Measurements from ENCODE around the gene CACNA2D1. TPM values are rescaled to one million over a fixed set of nuclear protein-coding genes. Genes with fewer than 3 reads are reported as not detected.

CACNA2D1 gene
- total and polyA plus RNA-seq, 4 donors: 1.1 to 33.4 (median 6.5) TPM

GRCh38 chr7:82396343-82396742, 47.2 kb downstream of the CACNA2D1 start:
- H3K9me3 ChIP-seq (ENCODE audit: control insufficient read depth in 4 of 4, insufficient read depth in 3 of 4, low read length in 3 of 4): peaks cover 0 to 4% (median 0%) of the 10 kb centered on the region in 4 donors
- TF ChIP-seq, protein P1, sequence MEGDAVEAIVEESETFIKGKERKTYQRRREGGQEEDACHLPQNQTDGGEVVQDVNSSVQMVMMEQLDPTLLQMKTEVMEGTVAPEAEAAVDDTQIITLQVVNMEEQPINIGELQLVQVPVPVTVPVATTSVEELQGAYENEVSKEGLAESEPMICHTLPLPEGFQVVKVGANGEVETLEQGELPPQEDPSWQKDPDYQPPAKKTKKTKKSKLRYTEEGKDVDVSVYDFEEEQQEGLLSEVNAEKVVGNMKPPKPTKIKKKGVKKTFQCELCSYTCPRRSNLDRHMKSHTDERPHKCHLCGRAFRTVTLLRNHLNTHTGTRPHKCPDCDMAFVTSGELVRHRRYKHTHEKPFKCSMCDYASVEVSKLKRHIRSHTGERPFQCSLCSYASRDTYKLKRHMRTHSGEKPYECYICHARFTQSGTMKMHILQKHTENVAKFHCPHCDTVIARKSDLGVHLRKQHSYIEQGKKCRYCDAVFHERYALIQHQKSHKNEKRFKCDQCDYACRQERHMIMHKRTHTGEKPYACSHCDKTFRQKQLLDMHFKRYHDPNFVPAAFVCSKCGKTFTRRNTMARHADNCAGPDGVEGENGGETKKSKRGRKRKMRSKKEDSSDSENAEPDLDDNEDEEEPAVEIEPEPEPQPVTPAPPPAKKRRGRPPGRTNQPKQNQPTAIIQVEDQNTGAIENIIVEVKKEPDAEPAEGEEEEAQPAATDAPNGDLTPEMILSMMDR (IDR thresholded peaks at IDR 0.05; ENCODE audit: control extremely low read depth, extremely low read depth): no peak
- WGBS, 2 donors: 79 to 88% methylated on average over 1 of the region's 1 CpG

DNA sequence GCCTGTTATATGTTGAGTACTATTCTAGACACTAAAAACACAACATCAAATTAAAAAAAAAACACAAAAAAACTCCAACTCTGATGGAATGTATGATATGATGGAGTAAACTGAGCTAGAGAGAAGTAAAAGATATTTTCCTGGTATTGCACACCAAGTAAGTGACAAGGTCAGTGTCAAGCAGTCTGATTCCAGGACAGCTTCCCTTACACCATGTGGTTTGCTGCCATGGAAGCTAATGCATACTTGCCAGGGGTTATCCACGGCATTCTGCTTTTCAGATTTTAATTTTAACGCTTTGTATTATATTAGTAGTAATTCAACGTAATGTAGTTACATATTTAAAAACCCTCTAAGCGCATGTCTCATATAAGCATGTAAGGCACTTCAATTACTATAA, 48.4 kb downstream of the CACNA2D1 start:
- DNase-seq (no peak), ATAC-seq (ENCODE audit: insufficient read depth, low FRiP score) (no peak)
- H3K36me3 ChIP-seq (ENCODE audit: control insufficient read depth in 4 of 4, insufficient read depth in 4 of 4, low read length in 4 of 4): no peaks in the 10 kb centered on the region
- H3K27ac ChIP-seq (ENCODE audit: low read depth in 1 of 2, low read length in 1 of 2): no peak overlapping the region
- TF ChIP-seq, protein P1 (IDR thresholded peaks at IDR 0.05; ENCODE audit: control extremely low read depth, extremely low read depth): no peak
- H3K4me1 ChIP-seq (ENCODE audit: control insufficient read depth in 5 of 5, insufficient read depth in 5 of 5, low read length in 5 of 5): peaks cover 0 to 16% (median 2%) of the 10 kb centered on the region in 5 donors
- H3K4me3 ChIP-seq: no peak overlapping the region
- H3K9me3 ChIP-seq (ENCODE audit: control insufficient read depth in 4 of 4, insufficient read depth in 3 of 4, low read length in 3 of 4): peaks cover 0 to 4% (median 0%) of the 10 kb centered on the region in 4 donors
- H3K27me3 ChIP-seq (ENCODE audit: control insufficient read depth in 3 of 3, insufficient read depth in 3 of 3, low read length in 2 of 3): no peaks in the 10 kb centered on the region
- WGBS, 2 donors: 90 to 94% methylated on average over 4 of the region's 4 CpGs
- no peak overlapping the region for H3K9ac ChIP-seq (ENCODE audit: insufficient read depth in 1 of 2, low read length in 2 of 2)

More at GRCh38 chr7:82396343-82396742, 47.2 kb downstream of the CACNA2D1 start:
- no peaks in the 10 kb centered on the region for H3K27me3 ChIP-seq (ENCODE audit: control insufficient read depth in 3 of 3, insufficient read depth in 3 of 3, low read length in 2 of 3)
- no peak overlapping the region for H3K27ac ChIP-seq (ENCODE audit: low read depth in 1 of 2, low read length in 1 of 2)
- ATAC-seq (ENCODE audit: insufficient read depth, low FRiP score) (no peak), DNase-seq (peak in 2 of 3 donors; percentile 33 to 46)
- peaks cover 0 to 15% (median 2%) of the 10 kb centered on the region in 5 donors for H3K4me1 ChIP-seq (ENCODE audit: control insufficient read depth in 5 of 5, insufficient read depth in 5 of 5, low read length in 5 of 5)
- no peak overlapping the region for H3K9ac ChIP-seq (ENCODE audit: insufficient read depth in 1 of 2, low read length in 2 of 2)
- H3K4me3 ChIP-seq: no peak overlapping the region
- H3K36me3 ChIP-seq (ENCODE audit: control insufficient read depth in 4 of 4, insufficient read depth in 4 of 4, low read length in 4 of 4): no peaks in the 10 kb centered on the region

DNA sequence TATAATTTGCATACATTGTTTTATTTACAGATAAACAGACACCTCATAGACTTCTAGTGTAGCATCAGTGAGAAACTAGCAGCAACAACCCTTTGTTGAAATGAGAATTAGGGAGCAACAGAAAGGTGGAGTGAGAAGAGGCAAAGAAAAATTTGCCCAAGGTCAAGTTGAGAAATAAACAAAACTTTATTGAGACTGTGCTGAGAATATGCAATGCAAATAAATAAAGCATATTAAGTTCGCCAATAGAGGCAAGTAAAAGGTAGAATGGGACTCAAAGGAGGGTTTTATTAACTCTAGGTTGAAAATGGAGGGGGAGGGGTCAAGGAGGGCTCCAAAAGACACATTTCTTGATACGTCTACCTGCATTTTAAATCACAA, 49.7 kb downstream of the CACNA2D1 start:
- WGBS, 2 donors: 82 to 87% methylated on average over 2 of the region's 2 CpGs
- Histone ChIP-seq H3K4me1 (ENCODE audit: control insufficient read depth in 5 of 5, insufficient read depth in 5 of 5, low read length in 5 of 5) (peaks cover 0 to 20% (median 2%) of the 10 kb centered on the region in 5 donors), H3K9ac (ENCODE audit: insufficient read depth in 1 of 2, low read length in 2 of 2) (no peak overlapping the region), H3K4me3 (no peak overlapping the region), H3K36me3 (ENCODE audit: control insufficient read depth in 4 of 4, insufficient read depth in 4 of 4, low read length in 4 of 4) (no peaks in the 10 kb centered on the region), H3K27ac (ENCODE audit: low read depth in 1 of 2, low read length in 1 of 2) (no peak overlapping the region), H3K9me3 (ENCODE audit: control insufficient read depth in 4 of 4, insufficient read depth in 3 of 4, low read length in 3 of 4) (peaks cover 0 to 4% (median 0%) of the 10 kb centered on the region in 4 donors), H3K27me3 (ENCODE audit: control insufficient read depth in 3 of 3, insufficient read depth in 3 of 3, low read length in 2 of 3) (no peaks in the 10 kb centered on the region)
- TF ChIP-seq, protein P1 (IDR thresholded peaks at IDR 0.05; ENCODE audit: control extremely low read depth, extremely low read depth): no peak
- DNase-seq (no peak), ATAC-seq (ENCODE audit: insufficient read depth, low FRiP score) (no peak)

Data from lung (tissue), 12 donors.